K562 (cell line): ENCODE data around the gene PPM1F. TPM values are rescaled to one million over a fixed set of nuclear protein-coding genes. Genes with fewer than 3 reads are reported as not detected.

Experiments used
- MTA3 ChIP-seq: fragments of 450-650 bp; formaldehyde crosslinking; IDR thresholded peaks from 2 replicates; pipeline ENCODE4 v1.6.1; 2017; ENCODE audit warnings: mild to moderate bottlenecking, borderline replicate concordance
- SIRT6 ChIP-seq: IDR thresholded peaks from one replicate; pipeline ENCODE4 v1.6.1; 2012; ENCODE audit warnings: low read depth, mild to moderate bottlenecking, control low read depth, inconsistent platforms, low read length, moderate library complexity
- SMC3 ChIP-seq: conservative IDR thresholded peaks from 2 replicates; pipeline ENCODE4 v1.6.1; 2011; ENCODE audit warnings: low read depth, low read length, improper control_type of control experiment; ENCODE audit not compliant: insufficient read depth
- SRSF3 ChIP-seq: fragments of 200-400 bp; formaldehyde crosslinking; IDR thresholded peaks from 2 replicates; pipeline ENCODE4 v1.6.1; 2016; ENCODE audit warnings: mild to moderate bottlenecking, low read length, moderate library complexity; ENCODE audit not compliant: insufficient read depth
- ZEB2 ChIP-seq: fragments of 450-650 bp; IDR thresholded peaks from 2 replicates; pipeline ENCODE4 v1.6.1; 2016
- ZNF146 ChIP-seq: IDR thresholded peaks from one replicate; pipeline ENCODE4 v1.6.1; 2018; ENCODE audit warnings: missing compliant biosample characterization; ENCODE audit not compliant: unreplicated experiment
- ZSCAN29 ChIP-seq: fragments of 450-650 bp; IDR thresholded peaks from 2 replicates; pipeline ENCODE4 v1.6.1; 2017
- ZZZ3 ChIP-seq: fragments of 450-650 bp; IDR thresholded peaks from 2 replicates; pipeline ENCODE4 v1.6.1; 2016; ENCODE audit warnings: antibody characterized with exemption, mild to moderate bottlenecking, moderate library complexity
- polyA plus RNA-seq, 8 experiments: library from polyadenylated mRNA; depleted of rRNA in 4 of 8; stranded (reverse) in 5 of 8; unstranded in 3 of 8; fragments of >200 nt; fragmentation: Nextera tagmentation in 2 of 8; fragmentation: Illumina TruSeq in 1 of 8; extraction: Ambion mirVana in 2 of 8; extraction: Trizol in 1 of 8; gene quantifications; 2 replicates each; pipeline versions ENCODE4 v1.2.1 to v1.2.3, GENCODE V29; 2011 to 2014; ENCODE audit warnings: inconsistent platforms in 1 of 8, missing spikeins in 1 of 8
- total RNA-seq, 7 experiments: library from RNA; depleted of rRNA in 6 of 7; stranded (reverse); fragments of >200 nt in 6 of 7; fragmentation: Illumina TruSeq in 2 of 7; extraction: Trizol in 2 of 7; gene quantifications; 2 replicates each; pipeline versions ENCODE4 v1.2.1 to v1.2.3, GENCODE V29; 2011 to 2021; ENCODE audit warnings: low replicate concordance in 1 of 7
- TF ChIP-seq, protein P1 (sequence below), 2 experiments: fragments of 450-650 bp; IDR thresholded peaks; 2 replicates each; pipeline ENCODE4 v1.6.1; 2018; ENCODE audit warnings: mild to moderate bottlenecking in 2 of 2, low read depth in 1 of 2; ENCODE audit not compliant: partially characterized antibody in 2 of 2
- TF ChIP-seq, protein P2 (sequence below), 3 experiments: IDR thresholded peaks in 2 of 3; conservative IDR thresholded peaks in 1 of 3; 2 replicates each; pipeline ENCODE4 v1.5.1; 2011 to 2012; ENCODE audit warnings: low read length in 3 of 3, mild to moderate bottlenecking in 3 of 3, control low read depth in 2 of 3, improper control_type of control experiment in 1 of 3, inconsistent platforms in 1 of 3, low read depth in 1 of 3, mixed read lengths in 1 of 3, moderate library complexity in 1 of 3; ENCODE audit not compliant: insufficient read depth in 2 of 3
- TF ChIP-seq, protein P3 (sequence below): fragments of 450-650 bp; formaldehyde crosslinking; IDR thresholded peaks from 2 replicates; pipeline ENCODE4 v1.4.0; 2022; ENCODE audit warnings: mild to moderate bottlenecking, moderate library complexity
- TF ChIP-seq, protein P4 (sequence below), 2 experiments: fragments of 450-650 bp in 1 of 2; sonication (generic) in 1 of 2; formaldehyde crosslinking in 1 of 2; IDR thresholded peaks in 1 of 2; conservative IDR thresholded peaks in 1 of 2; 2 replicates each; pipeline versions ENCODE4 v1.6.1 to v1.8.1; 2016 to 2023; ENCODE audit warnings: mild to moderate bottlenecking in 2 of 2, moderate library complexity in 2 of 2, inconsistent platforms in 1 of 2, missing genetic modification reagents in 1 of 2
- TF ChIP-seq, protein P5 (sequence below): fragments of 200-800 bp; sonication (Bioruptor generic); IDR thresholded peaks from 2 replicates; pipeline ENCODE4 v1.6.1; 2016; ENCODE audit warnings: missing genetic modification characterization, missing compliant biosample characterization

Gene PPM1F
- total and polyA plus RNA-seq, 9 of the 15 experiments (the other 6 are each of a cell fraction or from before 2014, with no cell fraction given) = 2.1 to 159 (median 64.0) TPM

DNA sequence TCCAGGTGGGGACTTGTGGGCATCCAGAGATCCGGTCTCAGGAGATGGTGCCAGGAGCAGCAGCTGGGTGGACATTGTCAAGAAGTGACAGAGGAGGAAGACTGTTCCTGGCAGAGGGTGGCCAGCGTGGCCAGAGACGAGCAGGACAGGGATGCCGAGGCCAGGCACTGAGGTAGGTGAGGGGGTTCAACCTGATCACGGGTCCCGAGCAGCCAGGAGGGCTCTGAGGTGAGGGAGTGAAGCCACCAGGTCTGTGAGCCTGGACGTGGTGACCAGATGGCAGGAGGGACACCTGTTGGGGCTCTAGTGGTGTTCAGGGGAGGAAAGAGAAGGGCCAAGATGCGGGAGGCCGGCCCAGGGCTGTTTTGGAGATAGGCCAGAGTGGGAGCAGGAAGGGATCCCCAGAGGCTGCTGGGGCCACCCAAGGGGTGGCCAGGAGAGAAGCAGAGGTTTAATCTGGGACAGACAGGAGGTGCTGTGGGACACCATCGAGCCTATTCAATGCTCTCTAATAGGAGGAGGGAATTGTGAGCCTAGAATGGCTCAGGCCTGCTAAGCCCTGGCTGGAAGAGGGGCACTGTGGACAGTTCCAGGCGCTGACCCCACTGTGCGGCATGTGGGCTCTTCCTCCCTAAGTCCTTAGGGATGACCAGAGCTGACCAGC is 6.3 kb downstream of the PPM1F start (continued):
- TF ChIP-seq, protein P1, sequence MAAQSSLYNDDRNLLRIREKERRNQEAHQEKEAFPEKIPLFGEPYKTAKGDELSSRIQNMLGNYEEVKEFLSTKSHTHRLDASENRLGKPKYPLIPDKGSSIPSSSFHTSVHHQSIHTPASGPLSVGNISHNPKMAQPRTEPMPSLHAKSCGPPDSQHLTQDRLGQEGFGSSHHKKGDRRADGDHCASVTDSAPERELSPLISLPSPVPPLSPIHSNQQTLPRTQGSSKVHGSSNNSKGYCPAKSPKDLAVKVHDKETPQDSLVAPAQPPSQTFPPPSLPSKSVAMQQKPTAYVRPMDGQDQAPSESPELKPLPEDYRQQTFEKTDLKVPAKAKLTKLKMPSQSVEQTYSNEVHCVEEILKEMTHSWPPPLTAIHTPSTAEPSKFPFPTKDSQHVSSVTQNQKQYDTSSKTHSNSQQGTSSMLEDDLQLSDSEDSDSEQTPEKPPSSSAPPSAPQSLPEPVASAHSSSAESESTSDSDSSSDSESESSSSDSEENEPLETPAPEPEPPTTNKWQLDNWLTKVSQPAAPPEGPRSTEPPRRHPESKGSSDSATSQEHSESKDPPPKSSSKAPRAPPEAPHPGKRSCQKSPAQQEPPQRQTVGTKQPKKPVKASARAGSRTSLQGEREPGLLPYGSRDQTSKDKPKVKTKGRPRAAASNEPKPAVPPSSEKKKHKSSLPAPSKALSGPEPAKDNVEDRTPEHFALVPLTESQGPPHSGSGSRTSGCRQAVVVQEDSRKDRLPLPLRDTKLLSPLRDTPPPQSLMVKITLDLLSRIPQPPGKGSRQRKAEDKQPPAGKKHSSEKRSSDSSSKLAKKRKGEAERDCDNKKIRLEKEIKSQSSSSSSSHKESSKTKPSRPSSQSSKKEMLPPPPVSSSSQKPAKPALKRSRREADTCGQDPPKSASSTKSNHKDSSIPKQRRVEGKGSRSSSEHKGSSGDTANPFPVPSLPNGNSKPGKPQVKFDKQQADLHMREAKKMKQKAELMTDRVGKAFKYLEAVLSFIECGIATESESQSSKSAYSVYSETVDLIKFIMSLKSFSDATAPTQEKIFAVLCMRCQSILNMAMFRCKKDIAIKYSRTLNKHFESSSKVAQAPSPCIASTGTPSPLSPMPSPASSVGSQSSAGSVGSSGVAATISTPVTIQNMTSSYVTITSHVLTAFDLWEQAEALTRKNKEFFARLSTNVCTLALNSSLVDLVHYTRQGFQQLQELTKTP (IDR thresholded peaks at IDR 0.05; ENCODE audit: low read depth in 1 of 2, partially characterized antibody in 2 of 2) = no peak
- no peak for TF ChIP-seq SIRT6
- TF ChIP-seq, protein P2, sequence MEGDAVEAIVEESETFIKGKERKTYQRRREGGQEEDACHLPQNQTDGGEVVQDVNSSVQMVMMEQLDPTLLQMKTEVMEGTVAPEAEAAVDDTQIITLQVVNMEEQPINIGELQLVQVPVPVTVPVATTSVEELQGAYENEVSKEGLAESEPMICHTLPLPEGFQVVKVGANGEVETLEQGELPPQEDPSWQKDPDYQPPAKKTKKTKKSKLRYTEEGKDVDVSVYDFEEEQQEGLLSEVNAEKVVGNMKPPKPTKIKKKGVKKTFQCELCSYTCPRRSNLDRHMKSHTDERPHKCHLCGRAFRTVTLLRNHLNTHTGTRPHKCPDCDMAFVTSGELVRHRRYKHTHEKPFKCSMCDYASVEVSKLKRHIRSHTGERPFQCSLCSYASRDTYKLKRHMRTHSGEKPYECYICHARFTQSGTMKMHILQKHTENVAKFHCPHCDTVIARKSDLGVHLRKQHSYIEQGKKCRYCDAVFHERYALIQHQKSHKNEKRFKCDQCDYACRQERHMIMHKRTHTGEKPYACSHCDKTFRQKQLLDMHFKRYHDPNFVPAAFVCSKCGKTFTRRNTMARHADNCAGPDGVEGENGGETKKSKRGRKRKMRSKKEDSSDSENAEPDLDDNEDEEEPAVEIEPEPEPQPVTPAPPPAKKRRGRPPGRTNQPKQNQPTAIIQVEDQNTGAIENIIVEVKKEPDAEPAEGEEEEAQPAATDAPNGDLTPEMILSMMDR (IDR thresholded peaks at IDR 0.05 in 2 of 3, conservative IDR thresholded peaks at IDR 0.05 in 1 of 3; ENCODE audit: insufficient read depth in 2 of 3, low read depth in 1 of 3, low read length in 3 of 3) = peak in 2 of 3 experiments; percentile 48 to 62; a peak in 4 of 6 replicates
- TF ChIP-seq SMC3 = no peak
- TF ChIP-seq SRSF3 = no peak
- no peak for TF ChIP-seq MTA3
- TF ChIP-seq, protein P3, sequence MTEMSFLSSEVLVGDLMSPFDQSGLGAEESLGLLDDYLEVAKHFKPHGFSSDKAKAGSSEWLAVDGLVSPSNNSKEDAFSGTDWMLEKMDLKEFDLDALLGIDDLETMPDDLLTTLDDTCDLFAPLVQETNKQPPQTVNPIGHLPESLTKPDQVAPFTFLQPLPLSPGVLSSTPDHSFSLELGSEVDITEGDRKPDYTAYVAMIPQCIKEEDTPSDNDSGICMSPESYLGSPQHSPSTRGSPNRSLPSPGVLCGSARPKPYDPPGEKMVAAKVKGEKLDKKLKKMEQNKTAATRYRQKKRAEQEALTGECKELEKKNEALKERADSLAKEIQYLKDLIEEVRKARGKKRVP (CRISPR knock-in tag) = no peak
- TF ChIP-seq ZEB2 = no peak
- no peak for TF ChIP-seq ZSCAN29
- TF ChIP-seq, protein P4, sequence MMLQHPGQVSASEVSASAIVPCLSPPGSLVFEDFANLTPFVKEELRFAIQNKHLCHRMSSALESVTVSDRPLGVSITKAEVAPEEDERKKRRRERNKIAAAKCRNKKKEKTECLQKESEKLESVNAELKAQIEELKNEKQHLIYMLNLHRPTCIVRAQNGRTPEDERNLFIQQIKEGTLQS (IDR thresholded peaks at IDR 0.05) = no peak
- TF ChIP-seq, protein P4 (CRISPR knock-in tag; conservative IDR thresholded peaks at IDR 0.05) = no peak
- TF ChIP-seq, protein P5, sequence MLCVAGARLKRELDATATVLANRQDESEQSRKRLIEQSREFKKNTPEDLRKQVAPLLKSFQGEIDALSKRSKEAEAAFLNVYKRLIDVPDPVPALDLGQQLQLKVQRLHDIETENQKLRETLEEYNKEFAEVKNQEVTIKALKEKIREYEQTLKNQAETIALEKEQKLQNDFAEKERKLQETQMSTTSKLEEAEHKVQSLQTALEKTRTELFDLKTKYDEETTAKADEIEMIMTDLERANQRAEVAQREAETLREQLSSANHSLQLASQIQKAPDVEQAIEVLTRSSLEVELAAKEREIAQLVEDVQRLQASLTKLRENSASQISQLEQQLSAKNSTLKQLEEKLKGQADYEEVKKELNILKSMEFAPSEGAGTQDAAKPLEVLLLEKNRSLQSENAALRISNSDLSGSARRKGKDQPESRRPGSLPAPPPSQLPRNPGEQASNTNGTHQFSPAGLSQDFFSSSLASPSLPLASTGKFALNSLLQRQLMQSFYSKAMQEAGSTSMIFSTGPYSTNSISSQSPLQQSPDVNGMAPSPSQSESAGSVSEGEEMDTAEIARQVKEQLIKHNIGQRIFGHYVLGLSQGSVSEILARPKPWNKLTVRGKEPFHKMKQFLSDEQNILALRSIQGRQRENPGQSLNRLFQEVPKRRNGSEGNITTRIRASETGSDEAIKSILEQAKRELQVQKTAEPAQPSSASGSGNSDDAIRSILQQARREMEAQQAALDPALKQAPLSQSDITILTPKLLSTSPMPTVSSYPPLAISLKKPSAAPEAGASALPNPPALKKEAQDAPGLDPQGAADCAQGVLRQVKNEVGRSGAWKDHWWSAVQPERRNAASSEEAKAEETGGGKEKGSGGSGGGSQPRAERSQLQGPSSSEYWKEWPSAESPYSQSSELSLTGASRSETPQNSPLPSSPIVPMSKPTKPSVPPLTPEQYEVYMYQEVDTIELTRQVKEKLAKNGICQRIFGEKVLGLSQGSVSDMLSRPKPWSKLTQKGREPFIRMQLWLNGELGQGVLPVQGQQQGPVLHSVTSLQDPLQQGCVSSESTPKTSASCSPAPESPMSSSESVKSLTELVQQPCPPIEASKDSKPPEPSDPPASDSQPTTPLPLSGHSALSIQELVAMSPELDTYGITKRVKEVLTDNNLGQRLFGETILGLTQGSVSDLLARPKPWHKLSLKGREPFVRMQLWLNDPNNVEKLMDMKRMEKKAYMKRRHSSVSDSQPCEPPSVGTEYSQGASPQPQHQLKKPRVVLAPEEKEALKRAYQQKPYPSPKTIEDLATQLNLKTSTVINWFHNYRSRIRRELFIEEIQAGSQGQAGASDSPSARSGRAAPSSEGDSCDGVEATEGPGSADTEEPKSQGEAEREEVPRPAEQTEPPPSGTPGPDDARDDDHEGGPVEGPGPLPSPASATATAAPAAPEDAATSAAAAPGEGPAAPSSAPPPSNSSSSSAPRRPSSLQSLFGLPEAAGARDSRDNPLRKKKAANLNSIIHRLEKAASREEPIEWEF (CRISPR knock-in tag) = no peak
- no peak for TF ChIP-seq ZNF146 (CRISPR knock-in tag)
- TF ChIP-seq ZZZ3 = no peak
